HG02642 (cell line): ENCODE results near the gene ADPRHL1.

Experiments
- ATAC-seq: cut with Tn5 transposase; IDR thresholded peaks from one replicate; pipeline ENCODE4 v1.9.1; 2021; ENCODE audit warnings: mild to moderate bottlenecking; ENCODE audit not compliant: unreplicated experiment, poor library complexity

The ADPRHL1 gene

DNA sequence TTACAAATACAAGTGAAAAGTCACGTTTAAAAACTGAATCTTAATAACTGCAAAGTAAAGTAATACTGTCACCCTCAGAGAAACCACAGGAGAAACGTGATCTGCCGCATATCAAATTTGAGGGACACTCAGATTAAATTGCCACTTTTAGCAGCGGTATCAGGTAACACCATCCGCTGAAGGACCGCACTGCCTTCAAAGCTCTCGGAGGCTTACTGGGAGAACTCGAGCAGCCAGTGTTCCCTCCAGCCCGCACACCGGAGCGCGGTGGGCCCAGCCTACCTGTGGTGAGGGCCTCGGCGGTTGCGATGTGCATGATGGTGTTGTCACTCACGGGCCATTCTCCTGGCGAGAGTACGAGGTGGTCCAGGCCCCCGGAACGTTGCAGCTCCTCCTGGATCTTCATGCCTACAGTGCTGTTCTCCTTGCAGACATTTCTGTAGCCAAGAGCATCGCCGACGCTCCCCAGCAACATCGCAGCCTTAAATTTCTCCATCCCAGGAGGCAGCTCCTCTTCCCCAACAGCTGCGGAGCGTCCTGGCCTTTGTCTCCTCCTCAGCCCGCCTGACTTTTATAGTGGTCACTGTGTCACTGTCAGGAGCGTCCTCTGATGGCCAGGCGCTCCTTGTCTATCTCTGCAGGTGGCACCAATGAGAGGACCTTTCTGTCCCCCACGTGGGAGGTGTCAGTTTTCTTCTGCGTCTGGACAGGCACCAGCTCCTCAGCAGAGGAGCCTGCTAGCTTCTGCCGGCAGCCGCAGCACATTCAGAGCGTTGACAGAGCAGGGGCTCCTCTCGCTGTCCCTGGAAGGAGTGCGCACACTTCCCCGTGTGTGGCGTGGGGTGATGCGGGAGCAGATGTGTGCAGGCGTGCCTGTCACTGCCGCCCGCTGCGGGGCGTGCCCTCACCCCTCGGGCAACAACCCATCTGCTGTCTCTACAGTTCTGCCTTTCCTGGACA, at the start of gene ADPRHL1:
ADPRHL1 (minus strand) TSS at position 547 of the 960 bp plus-strand sequence; CDS start at position 496, 51 bp downstream.
- no peak for ATAC-seq

DNA sequence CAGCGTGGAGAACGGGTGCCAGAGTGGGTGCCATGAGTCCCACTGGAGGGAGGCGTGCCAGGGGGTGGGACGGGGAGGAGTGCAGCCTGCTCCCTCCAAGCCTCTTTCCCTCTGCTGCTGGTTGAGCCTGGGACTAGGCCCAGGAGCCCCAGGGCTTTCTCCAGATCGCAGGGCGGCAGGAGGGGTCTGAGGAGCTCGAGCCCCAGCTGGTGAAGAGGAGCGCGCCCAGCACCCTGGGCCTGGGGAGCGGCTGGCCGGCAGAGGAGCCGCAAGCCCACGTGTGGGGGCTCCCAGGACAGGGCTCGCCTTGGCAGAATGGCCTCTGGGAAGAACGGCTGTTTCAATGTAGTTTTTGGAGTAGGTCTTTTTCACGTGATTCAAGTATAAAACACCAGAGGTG, 49.4 kb upstream of the ADPRHL1 start:
- ATAC-seq: no peak

DNA sequence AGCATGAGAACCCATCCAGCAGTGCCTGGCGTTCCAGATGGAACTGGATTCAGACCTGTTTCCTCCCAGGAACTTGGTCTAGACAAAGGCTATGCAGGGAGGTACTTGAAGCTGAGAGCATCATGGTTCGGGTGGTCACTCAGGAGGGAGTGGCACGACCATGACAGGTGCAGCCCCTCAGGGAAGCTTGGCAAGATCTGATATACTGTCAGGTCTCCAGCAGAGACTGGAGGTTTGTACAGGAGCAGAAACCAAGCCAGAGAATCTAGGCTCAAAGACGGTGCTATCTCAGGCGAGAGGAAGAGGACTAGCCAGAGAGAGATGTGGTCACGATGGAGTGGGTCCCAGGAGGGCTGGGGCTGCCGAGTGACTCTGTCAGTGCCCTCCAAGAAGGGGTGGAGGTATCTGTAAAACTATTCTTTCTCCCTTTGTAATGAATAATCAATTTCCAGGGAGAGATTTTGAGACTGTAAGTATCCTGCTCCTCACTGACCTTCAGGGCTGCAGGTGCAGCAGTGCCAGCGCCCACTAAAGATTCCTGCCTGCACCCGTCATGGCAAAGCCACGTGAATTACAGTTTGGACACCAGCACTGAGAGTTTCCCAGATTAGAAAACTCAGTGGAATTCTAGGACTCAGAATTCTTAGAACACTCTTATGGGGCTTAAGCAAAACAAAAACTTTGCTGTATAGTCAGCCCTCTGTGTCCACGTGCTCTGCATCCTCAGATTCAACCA, 47.4 kb upstream of the ADPRHL1 start:
- ATAC-seq: no peak

DNA sequence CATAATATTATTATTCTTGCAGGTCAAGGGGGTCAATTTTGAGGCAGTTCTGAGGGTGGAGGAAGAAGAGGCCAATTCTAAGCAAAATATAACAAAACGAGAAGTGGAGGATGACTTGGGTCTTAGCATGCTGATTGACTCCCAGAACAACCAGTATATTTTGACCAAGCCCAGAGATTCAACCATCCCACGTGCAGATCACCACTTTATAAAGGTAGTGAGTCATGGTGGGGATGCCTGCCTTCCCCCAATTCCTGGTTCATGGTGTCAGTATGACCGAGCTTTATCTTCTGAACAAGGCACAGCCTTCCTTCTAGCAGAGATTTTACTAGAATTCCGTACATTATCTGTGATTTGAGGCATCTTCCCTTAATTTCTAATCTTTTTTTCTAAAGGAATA, 46.6 kb upstream of the ADPRHL1 start:
- ATAC-seq: no peak

DNA sequence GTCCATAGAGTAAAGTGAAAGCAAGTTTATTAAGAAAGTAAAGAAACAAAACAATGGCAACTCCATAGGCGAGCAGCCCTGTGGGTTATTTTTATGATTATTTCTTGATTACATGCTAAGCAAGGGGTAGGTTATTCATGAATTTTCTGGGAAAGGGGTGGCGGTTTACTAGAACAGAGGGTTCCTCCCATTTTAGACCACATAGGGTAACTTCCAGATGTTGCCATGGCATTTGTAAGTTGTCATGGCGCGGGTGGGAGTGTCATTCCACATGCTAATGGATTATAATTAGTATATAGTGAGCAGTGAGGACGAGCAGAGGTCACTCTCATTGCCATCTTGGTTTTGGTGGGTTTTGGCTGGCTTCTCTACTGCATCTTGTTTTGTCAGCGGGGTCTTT, 45.6 kb upstream of the ADPRHL1 start:
- ATAC-seq: no peak

DNA sequence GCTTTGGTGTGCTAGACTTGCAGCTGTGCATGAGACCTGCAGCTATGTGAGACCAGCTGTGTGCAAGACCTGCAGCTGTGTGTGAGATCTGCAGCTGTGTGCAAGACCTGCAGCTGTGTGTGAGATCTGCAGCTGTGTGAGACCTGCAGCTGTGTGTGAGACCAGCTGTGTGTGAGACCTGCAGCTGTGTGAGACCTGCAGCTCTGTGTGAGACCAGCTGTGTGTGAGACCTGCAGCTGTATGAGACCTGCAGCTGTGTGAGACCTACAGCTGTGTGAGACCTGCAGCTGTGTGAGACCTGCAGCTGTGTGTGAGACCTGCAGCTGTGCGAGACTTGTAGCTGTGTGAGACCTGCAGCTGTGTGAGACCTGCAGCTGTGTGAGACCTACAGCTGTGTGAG, 43.9 kb upstream of the ADPRHL1 start:
- no peak for ATAC-seq

DNA sequence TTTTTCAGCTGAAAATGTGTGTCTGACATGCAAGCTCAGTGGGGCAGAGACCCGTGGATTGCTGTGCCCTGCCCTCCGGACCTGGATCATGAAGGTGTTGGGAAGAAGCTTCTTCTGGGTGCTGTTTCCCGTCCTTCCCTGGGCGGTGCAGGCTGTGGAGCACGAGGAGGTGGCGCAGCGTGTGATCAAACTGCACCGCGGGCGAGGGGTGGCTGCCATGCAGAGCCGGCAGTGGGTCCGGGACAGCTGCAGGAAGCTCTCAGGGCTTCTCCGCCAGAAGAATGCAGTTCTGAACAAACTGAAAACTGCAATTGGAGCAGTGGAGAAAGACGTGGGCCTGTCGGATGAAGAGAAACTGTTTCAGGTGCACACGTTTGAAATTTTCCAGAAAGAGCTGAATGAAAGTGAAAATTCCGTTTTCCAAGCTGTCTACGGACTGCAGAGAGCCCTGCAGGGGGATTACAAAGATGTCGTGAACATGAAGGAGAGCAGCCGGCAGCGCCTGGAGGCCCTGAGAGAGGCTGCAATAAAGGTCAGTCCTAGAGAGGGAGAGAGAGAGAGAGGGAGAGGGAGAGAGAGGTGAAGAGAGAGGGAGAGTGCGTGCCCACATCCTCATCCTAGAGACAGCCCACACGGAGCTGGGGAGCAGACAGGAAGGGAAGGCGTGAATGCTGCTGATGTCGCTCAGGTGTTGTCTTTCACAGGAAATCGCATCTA, 42.4 kb upstream of the ADPRHL1 start:
- ATAC-seq: no peak

DNA sequence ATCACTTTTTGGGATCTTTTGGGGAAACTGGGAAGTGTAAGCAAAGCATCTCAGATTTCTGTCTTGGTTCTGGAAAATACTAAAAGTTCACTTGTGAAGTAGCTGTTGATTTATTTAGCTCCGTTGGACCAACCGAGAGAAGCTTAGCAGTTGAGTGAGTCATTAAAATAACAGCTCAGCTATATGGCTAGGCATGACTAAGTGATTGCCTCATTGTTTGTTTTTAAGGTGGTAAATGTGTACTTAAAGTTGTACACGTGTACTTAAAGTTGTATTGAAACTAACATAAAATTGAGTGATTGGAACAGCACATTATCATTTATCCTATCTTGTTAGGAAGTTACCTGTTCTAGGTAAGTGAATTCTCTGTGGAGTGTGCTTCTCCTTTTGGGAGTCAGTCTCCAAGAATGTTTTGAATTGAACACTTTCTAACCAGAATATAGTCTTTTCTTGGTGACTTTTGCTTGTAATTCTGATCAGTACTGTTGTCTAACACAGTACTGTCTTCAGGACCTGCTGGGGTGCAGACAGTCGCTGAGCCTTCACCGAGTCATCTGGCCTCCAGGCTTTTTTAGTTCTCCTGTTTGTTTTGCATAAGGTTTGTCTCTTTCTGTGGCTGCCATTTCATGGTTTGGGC, 40.1 kb upstream of the ADPRHL1 start:
- no peak for ATAC-seq

DNA sequence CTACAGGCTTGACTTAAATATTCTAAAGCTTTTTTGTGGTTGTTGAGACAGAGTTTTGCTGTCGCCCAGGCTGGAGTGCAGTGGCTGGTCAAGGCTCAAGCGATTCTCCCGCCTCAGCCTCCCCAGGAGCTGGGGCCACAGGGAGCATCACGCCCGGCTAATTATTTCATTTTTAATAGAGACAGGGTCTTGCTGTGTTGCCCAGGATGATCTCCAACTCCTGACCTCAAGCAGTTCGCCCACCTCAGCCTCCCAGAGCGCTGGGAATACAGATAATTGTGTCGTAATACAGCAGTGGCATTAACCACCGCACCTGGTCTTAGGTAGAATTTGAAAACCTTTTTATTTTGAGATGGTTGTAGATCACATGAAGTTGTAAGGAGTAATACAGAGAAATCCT, 38.7 kb upstream of the ADPRHL1 start:
- ATAC-seq: no peak

DNA sequence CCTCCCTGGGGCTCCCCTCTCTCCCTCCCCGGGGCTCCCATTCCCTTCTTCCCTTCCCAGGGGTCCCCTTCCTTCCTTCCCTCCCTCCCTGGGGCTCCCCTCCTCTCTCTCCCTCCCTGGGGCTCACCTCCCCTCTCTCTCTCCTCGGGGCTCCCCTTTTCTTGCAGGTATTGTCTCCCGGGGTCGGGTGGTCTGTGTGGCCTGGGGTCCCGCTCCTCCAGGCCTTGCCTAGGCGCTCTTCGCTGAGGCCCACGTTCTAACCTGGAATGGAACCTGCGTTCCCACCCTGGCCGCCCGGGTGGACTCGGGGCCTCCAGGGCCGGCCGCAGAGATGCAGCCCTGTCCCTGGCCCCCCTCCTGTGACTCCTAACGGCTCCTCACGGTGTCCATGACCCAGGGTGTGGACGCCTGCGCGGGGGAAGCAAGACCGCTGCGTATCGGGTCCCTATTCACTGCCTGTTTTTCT, 38.2 kb upstream of the ADPRHL1 start:
- ATAC-seq: no peak

DNA sequence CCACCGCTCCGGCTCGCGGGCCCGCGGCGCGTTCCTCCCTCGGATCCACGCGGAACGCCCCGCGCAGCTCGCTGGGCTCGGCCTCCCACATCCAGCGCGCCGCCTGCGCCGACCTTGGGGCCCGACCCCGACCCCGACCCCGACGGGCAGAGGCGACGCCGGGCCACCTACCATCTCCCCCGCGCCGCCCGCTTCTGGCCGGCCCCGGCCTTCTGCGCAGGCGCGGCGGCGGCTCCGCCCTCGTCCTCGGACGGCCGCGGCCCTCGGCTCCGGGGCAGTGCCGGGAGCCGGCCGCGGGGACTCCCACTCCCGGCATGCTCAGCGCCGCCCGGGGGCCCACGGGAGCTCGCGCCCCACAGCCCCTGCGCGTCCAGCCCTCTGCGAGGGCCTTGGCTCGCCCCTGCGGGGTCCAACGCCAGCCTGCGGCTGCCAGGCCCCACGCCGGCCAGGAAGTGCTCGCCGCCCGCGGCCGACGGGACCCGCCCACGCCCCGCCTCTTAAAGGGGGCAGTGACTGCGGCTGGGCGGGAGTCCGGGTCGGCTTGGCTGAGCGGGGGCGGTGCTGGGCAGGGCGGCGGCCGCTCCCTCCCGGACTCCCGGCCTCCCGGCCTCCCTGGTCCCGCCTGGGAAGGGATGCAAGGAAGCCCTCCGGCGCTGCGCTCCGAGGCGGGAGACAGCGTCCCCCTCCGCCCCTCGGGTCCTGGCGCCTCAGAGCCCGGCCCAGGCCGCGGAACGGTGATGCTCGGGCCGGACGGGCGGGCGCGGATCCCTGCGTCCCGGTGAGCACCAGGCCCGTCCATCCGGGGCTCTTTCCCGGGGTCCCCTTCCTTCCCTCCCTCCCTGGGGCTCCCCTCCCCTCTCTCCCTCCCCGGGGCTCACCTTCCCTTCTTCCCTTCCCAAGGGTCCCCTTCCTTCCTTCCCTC, 37.5 kb upstream of the ADPRHL1 start, which contains the start of gene DCUN1D2:
DCUN1D2 (minus strand) TSS at position 216 of the 922 bp plus-strand sequence; CDS start at position 174, 42 bp downstream.
- peak; percentile 84 for ATAC-seq

DNA sequence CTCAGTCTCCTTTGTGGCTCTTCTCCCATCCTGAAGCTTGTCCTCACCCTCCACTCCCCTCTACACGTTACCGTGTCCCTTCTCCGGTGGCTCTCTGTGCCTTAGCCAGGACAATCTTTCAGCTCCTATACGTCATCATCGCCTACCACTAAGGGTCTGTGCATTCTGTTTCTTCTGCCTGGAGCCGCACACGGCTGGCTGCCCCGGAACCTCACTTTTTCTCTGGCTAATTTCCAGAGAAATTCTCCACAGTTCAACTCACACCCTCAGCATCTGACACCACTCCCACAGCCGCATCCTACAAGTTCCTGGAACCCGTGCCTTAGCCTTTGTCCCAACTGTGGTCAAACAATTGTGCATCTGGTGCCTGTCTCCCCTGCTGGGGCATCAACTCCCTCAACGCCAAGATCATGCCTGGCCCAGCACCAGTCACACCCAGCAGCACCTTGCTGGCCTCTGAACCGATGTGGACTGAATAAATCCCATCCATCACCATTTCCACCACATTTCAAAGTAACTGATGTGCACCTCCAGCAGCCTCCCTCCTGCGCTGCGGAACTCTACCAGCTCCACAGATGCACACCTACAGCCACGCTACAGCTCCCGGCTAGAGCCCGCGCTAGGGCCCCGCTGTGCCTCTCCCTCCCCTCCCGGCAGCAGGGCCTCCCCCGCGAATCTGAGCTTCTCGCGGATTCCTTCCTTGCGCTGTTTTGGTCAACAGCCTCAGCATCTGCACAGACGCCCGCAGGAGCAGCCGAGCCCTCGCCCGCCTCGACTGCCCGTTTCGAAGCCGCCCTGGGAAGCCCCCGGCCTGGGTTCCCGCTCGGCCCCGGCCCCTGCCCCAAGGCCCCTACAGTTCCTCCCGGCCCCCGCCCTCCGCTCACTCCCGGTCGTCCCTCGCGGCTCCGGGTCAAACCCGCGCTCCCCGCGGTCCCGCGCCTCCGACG, 36.5 kb upstream of the ADPRHL1 start:
- peak; percentile 29 for ATAC-seq

DNA sequence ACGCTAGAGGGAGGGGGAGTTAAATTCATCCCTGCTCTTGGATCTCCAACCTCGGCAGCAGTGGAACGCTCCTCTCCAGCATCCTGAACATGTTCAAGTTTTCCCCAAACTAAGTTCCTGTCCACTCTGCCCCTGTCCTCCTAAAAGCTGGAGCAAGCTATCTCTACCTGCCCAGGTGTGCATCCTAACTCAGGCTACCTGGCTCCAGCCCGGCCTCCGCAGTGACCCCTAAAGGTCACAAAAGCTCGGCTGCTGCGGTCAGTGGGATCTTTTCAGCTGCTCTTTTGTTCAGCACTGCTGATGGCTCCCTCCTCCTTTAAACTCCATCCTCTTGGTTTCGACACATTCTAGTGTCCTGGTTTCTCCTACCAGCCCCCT, 35.9 kb upstream of the ADPRHL1 start:
- ATAC-seq: no peak

DNA sequence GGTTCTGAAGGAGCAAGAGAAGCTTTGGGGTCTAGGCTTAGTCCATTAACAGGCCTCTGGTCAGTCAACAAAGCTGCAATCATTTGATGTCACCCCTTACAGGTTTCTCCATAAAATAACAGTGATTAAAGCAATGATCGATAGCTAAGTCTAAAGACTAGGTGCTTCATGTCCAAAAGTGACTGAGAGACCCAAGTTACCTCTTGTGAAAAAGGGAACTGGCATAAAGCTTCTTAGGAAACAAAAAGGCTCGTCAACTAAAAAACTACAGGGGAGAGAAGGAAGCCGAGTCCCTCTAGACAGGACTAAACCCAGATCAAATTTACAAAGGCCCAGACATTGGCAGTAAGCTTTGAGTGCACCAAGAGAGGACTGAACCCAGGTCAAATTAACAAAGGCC, 35.0 kb upstream of the ADPRHL1 start:
- no peak for ATAC-seq

DNA sequence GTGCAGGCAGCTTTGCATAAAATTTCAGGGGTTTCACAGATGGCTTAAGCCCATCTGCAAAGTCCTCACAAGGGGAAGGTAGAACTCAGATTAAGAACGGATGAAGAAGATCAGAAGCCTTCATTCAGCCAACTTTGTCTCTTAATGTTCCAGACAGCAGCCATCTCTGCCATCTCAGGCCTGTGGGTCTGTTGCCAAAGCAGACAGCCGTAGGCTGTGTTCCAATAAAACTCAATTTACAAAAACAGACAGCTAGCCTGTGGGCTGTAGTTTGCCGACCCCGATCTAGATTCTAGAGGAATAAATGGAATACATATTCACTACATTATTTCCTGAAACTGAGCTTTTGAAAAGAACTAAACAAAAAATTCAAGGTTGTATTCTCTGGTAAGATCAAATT, 33.4 kb upstream of the ADPRHL1 start:
- no peak for ATAC-seq

DNA sequence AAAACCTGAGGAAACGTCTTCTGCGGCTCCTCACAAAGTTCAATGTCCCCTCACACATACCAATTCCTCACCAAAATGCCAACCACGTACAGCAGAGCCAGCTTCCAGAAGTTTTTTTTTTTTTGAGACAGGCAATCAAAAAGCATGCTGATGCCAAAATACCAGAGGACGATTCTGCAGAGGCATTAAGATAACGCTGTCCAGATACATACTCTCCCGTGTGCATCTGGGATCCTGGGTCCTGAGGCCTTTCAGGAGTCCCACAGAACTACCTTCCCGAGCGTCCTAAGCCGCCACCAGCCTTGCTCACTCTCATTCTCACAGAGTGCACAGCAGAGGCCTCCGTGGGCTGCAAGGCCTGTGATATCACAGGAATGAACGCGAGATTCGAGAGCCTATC, 32.3 kb upstream of the ADPRHL1 start:
- no peak for ATAC-seq

DNA sequence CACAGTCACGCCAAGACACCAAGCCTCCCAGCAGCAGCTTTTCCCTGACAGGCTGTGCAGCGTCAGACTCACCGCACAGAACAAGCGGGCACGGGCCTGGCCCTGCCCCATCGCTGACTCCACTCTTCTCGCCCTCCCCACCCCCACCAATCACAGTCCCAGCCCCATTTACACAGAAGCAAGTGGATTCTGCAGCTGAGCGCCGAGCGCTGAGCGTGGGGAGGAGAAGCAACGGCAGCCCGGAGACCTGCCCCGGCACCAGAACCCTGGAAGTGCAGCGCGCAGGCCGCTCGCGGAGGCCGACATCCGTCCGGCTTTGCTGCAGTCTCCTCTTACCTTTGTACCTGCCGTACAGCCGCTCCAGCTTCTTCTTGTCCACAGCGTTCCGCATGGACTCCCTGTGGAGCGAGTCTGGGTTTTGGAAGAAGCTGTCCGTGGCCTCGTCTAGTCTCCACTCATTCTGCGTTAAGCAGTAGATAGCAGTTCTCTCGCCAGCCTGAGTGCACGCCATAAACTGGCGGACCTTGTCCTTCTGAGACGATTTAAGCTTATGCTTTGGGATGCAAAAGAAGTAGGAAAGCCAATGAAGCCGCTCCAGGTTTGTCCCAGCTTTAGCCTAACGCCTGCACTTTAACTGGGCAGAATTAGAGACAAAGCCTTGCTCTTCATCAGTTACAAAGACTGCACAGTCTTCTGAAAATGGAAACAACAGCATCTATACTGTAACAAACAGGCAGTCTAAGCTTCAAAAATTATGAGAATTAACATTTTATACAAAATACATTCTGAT, 30.4 kb upstream of the ADPRHL1 start:
- ATAC-seq: no peak
